HG02884 (cell line): ENCODE measurements around the gene SLC5A6.
"Not testable (repeated sequence)": the region's sequence is repeated elsewhere in the genome, so short reads cannot be mapped to it uniquely, and the experiment has no call there.

Source experiments
- ATAC-seq: cut with Tn5 transposase; IDR thresholded peaks from one replicate; pipeline ENCODE4 v1.9.1; 2021; ENCODE audit warnings: mild to moderate bottlenecking, moderate library complexity; ENCODE audit not compliant: unreplicated experiment

Gene SLC5A6

DNA sequence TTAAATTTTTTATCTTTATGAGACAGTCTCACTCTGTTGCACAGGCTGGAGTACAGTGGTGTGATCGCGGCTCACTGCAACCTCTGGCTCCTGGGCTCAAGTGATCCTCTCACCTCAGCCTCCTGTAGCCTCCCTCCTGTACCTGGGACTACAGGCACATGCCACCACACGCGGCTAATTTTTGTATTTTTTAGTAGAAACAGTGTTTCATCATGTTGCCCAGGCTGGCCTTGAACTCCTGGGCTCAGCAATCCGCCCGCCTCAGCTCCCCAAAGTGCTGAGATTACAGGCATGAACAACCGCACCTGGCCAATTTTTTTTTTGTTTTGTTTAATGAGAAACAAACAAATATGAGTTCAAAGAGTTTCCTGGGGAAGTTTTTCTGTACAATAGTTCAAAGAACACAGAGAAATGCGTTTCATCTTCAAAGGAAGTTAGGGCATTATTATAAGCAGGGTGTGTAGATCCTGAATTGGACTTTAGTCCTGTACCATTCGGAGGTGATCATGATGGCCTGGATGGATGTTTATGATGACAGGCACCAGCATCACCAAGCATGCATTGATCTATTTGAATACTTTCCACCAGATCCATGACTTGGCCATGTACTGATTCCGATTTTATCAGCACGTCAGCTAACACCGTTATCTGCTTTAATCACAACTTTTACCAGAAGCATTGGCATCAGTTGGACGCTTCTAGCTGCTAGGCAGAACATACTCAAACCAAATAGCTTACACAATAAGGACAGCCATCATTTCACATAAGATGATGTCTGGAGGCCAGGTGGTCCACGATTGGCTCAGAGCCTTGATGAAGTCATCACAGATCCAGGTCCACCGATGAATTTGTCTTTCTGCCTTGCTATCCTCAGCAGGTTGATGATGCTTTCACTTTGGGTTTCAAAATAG lies 34.4 kb downstream of the SLC5A6 start:
- no peak for ATAC-seq

- ATAC-seq: not testable (repeated sequence)
These were observed 36.3 kb downstream of the SLC5A6 start for GRCh38 chr2:27175781-27176180.

DNA sequence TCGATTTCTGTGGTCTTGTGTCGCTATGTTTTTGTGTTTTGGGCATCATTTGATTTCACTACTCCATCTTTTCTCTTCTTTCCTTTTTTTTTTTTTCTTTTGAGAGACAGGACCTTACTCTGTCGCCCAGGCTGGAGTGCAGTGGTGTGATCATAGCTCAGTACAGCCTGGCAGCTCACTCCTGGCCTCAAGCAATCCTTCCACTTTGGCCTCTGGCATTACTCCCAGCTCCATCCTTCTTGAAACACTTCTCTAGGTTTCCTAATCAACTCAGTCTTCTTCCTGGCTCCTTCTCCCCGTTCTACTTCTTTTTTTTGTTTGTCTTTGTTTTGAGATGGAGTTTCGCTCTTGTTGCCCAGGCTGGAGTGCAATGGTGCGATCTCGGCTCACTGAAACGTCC lies 36.7 kb downstream of the SLC5A6 start:
- ATAC-seq: no peak

- ATAC-seq: no peak
These were observed 37.4 kb downstream of the SLC5A6 start for GRCh38 chr2:27174638-27175037.

GRCh38 chr2:27171351-27171848 lies 40.7 kb downstream of the SLC5A6 start:
- no peak for ATAC-seq

DNA sequence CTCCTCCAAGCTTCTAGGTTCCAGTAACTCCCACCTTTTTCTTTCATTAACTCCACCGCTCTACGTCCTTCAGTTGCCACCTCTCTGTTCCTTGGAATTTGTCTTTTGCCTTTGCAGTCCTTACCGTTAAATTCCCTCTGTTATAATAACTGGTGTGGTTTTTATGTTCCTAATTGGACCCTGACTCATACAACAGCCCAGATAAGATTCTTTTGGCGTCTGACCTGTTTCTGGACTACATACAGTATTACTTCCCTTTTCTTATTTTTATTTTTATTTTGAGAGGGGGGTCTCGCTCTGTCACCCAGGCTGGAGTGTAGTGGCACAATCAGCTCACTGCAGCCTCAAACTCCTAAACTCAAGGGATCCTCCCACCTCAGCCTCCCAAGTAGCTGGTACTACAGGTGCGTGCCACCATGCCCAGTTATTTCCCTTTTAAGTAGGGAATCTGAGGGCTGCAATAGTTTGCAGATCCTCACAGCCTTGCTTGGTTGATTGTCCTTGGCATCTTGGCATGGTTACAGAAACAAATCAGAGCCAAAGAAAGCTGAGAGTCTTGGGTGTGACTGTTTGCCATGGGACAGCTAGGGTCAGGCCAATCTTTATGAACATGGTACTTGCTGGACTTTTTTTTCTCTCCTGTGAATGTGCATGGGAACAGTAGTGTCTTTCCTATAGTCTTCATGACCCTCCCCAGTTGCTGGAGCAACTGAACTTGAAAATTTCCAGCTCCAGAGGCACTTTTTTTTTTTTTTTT lies 41.3 kb downstream of the SLC5A6 start:
- no peak for ATAC-seq

GRCh38 chr2:27164960-27165763 lies 46.9 kb downstream of the SLC5A6 start:
- no peak for ATAC-seq

GRCh38 chr2:27162151-27163121 lies 49.6 kb downstream of the SLC5A6 start:
- ATAC-seq: no peak

GRCh38 chr2:27160191-27160590 lies 51.9 kb downstream of the SLC5A6 start:
- ATAC-seq: no peak

DNA sequence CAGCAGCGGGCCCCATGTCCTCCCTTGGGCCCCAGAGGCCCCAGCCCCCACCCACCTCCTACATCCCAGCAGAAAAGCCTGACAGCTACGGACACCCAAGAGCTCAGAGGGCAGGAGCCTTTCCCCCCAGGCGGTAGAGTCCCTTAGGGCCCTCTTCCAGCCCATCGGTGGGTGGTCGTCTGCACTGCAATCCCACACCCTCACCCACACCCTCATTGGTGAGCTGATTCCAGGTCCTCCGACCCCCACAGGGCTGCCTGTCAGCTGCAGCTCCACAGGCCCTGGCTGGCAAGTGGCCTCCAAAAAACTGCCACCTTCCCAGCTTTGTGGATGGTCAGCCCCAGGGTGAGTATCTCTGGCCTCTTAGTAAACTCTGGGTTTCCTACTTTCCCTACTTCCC lies 52.8 kb downstream of the SLC5A6 start:
- ATAC-seq: no peak

DNA sequence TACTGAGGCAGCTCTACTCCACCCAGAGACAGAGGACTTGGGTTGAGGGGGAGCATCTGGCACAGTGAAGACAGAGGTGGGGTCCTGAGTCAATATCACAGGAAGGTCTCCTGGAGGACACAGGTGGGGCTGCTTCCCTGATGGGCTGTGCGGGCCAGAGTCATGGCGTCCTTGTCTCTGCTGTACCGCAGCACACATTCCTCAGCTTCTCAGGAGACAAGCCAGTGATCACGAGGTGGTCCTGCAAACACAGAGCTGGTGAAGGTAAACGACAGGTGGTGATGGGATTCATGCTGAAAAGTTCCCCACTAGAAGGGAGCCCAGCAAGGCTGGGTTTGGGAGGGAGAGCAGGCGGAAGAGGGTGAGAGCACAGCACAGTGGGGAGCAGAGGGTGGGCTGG lies 53.6 kb downstream of the SLC5A6 start:
- no peak for ATAC-seq

GRCh38 chr2:27155069-27155520 lies 57.0 kb downstream of the SLC5A6 start:
- no peak for ATAC-seq

DNA sequence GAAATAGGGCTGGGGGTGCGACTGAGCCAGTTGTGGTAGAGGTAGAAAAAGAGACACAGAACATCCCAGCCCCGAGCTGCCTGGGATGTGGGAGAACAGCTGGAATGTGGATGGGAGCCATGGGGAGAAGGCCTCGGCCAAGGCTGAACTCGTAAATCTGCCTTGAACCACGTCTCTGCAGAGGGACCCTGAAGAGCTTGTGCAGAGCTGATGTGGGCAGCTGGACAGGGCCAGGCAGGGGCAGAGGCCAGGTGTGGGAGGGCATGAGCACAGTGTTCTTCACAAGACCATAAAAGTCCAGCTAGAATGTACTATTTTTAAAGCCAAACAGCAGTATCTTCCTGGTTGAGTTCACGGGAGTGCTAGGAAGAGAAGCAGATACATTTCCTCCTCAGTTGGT lies 57.6 kb downstream of the SLC5A6 start:
- ATAC-seq: no peak

- ATAC-seq: no peak
These were observed 59.1 kb downstream of the SLC5A6 start for GRCh38 chr2:27152796-27153464.

GRCh38 chr2:27152102-27152795 lies 59.8 kb downstream of the SLC5A6 start:
- ATAC-seq: no peak

GRCh38 chr2:27150639-27151230 lies 61.3 kb downstream of the SLC5A6 start:
- no peak for ATAC-seq
